Measurements from ENCODE around the gene FN3KRP. TPM values are rescaled to one million over a fixed set of nuclear protein-coding genes. Genes with fewer than 3 reads are reported as not detected.
"Not testable (repeated sequence)": the region's sequence is repeated elsewhere in the genome, so short reads cannot be mapped to it uniquely, and the experiment has no call there.

Gene FN3KRP
- total and polyA plus RNA-seq, 4 donors = 17.3 to 27.6 (median 23.6) TPM

- no peak overlapping the region for H3K9ac ChIP-seq (ENCODE audit: insufficient read depth in 1 of 2, low read length in 2 of 2)
- H3K27ac ChIP-seq (ENCODE audit: low read depth in 1 of 2, low read length in 1 of 2) = peak overlapping the region; percentile 34 to 92
- no peak for TF ChIP-seq CTCF (IDR thresholded peaks at IDR 0.05; ENCODE audit: control extremely low read depth, extremely low read depth)
- H3K4me1 ChIP-seq (ENCODE audit: control insufficient read depth in 5 of 5, insufficient read depth in 5 of 5, low read length in 5 of 5) = peaks cover 0 to 10% (median 5%) of the 10 kb centered on the region in 5 donors
- no peak for DNase-seq
- no peaks in the 10 kb centered on the region for H3K27me3 ChIP-seq (ENCODE audit: control insufficient read depth in 3 of 3, insufficient read depth in 3 of 3, low read length in 2 of 3)
- ATAC-seq (ENCODE audit: insufficient read depth, low FRiP score) = peak; percentile 32
- H3K4me3 ChIP-seq = no peak overlapping the region
- peaks cover 0 to 10% (median 4%) of the 10 kb centered on the region in 4 donors for H3K9me3 ChIP-seq (ENCODE audit: control insufficient read depth in 4 of 4, insufficient read depth in 3 of 4, low read length in 3 of 4)
- 70 to 81% methylated on average over 26 of the region's 26 CpGs for WGBS, 2 donors
- H3K36me3 ChIP-seq (ENCODE audit: control insufficient read depth in 4 of 4, insufficient read depth in 4 of 4, low read length in 4 of 4) = peaks cover 11 to 31% (median 20%) of the 10 kb centered on the region in 4 donors
Observed at GRCh38 chr17:82737967-82738877, 21.7 kb downstream of the FN3KRP start.

- peaks cover 0 to 8% (median under 1%) of the 10 kb centered on the region in 5 donors for H3K4me1 ChIP-seq (ENCODE audit: control insufficient read depth in 5 of 5, insufficient read depth in 5 of 5, low read length in 5 of 5)
- ATAC-seq (ENCODE audit: insufficient read depth, low FRiP score) (no peak), DNase-seq (no peak)
- H3K4me3 ChIP-seq = no peak overlapping the region
- H3K9me3 ChIP-seq (ENCODE audit: control insufficient read depth in 4 of 4, insufficient read depth in 3 of 4, low read length in 3 of 4) = peaks cover 0 to 8% (median 4%) of the 10 kb centered on the region in 4 donors
- no peaks in the 10 kb centered on the region for H3K27me3 ChIP-seq (ENCODE audit: control insufficient read depth in 3 of 3, insufficient read depth in 3 of 3, low read length in 2 of 3)
- WGBS, 2 donors = 97% methylated on average over 10 of the region's 10 CpGs
- peaks cover 13 to 31% (median 18%) of the 10 kb centered on the region in 4 donors for H3K36me3 ChIP-seq (ENCODE audit: control insufficient read depth in 4 of 4, insufficient read depth in 4 of 4, low read length in 4 of 4)
- H3K9ac ChIP-seq (ENCODE audit: insufficient read depth in 1 of 2, low read length in 2 of 2) = no peak overlapping the region
- no peak overlapping the region for H3K27ac ChIP-seq (ENCODE audit: low read depth in 1 of 2, low read length in 1 of 2)
- no peak for TF ChIP-seq CTCF (IDR thresholded peaks at IDR 0.05; ENCODE audit: control extremely low read depth, extremely low read depth)
Observed at GRCh38 chr17:82740906-82741759, 24.6 kb downstream of the FN3KRP start.

DNA sequence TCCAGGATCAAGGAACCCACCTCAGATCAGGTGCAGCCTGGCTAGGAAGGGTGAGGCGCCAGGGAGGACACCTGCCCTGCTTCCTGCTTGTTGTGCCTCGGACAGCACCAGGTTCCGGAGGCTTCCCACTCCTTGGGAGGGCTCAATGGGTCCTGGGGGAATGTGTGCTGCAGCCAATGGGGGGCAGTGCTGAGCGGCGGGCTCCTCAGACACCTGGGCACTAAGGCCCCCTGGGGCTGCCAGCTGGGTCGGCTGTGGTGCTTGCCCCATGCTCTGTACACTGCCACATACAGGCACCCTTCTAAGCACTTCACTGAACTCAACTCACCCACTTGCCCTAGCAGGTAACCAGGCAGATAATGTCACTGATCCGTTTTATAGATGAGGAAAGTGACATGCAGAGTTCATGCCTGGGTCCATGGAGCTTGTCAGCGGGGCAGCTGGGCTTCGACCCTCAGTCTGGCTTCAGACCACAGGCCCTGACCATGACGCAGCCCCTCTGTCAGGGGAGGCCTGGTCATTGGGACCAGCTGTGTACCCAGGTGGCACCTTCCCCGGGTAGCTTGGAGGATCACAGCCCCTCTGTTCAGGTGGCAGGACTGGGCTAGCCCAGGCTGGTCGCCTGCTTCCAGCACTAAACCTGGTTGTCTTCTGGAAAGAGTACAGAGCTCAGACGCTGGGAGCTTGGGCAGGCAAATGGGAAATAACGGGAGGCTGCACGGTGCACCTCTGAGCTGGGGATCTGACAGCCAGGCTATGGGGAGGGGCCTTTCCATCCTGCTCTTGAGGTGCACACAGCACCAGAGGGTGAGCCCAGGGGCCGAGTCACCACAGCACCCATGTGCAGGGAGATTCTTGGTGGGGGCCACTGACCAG is 27.1 kb downstream of the FN3KRP start:
- ATAC-seq (ENCODE audit: insufficient read depth, low FRiP score) (no peak), DNase-seq (no peak)
- Histone ChIP-seq H3K9ac (ENCODE audit: insufficient read depth in 1 of 2, low read length in 2 of 2) (no peak overlapping the region), H3K9me3 (ENCODE audit: control insufficient read depth in 4 of 4, insufficient read depth in 3 of 4, low read length in 3 of 4) (peaks cover 0 to 10% (median 4%) of the 10 kb centered on the region in 4 donors), H3K4me1 (ENCODE audit: control insufficient read depth in 5 of 5, insufficient read depth in 5 of 5, low read length in 5 of 5) (peaks cover 0 to 2% (median 0%) of the 10 kb centered on the region in 5 donors), H3K36me3 (ENCODE audit: control insufficient read depth in 4 of 4, insufficient read depth in 4 of 4, low read length in 4 of 4) (peaks cover 12 to 31% (median 17%) of the 10 kb centered on the region in 4 donors), H3K27me3 (ENCODE audit: control insufficient read depth in 3 of 3, insufficient read depth in 3 of 3, low read length in 2 of 3) (no peaks in the 10 kb centered on the region), H3K4me3 (no peak overlapping the region), H3K27ac (ENCODE audit: low read depth in 1 of 2, low read length in 1 of 2) (no peak overlapping the region)
- 92% methylated on average over 16 of the region's 16 CpGs for WGBS, 2 donors
- no peak for TF ChIP-seq CTCF (IDR thresholded peaks at IDR 0.05; ENCODE audit: control extremely low read depth, extremely low read depth)

- DNase-seq; H3K9ac ChIP-seq (ENCODE audit: insufficient read depth in 1 of 2, low read length in 2 of 2); H3K4me1 ChIP-seq (ENCODE audit: control insufficient read depth in 5 of 5, insufficient read depth in 5 of 5, low read length in 5 of 5); H3K4me3 ChIP-seq; H3K27me3 ChIP-seq (ENCODE audit: control insufficient read depth in 3 of 3, insufficient read depth in 3 of 3, low read length in 2 of 3); ATAC-seq (ENCODE audit: insufficient read depth, low FRiP score); H3K9me3 ChIP-seq (ENCODE audit: control insufficient read depth in 4 of 4, insufficient read depth in 3 of 4, low read length in 3 of 4): not testable (repeated sequence)
- Histone ChIP-seq H3K27ac (ENCODE audit: low read depth in 1 of 2, low read length in 1 of 2) (peak overlapping the region in 1 of 2 donors; percentile 46), H3K36me3 (ENCODE audit: control insufficient read depth in 4 of 4, insufficient read depth in 4 of 4, low read length in 4 of 4) (peaks cover 12 to 39% (median 17%) of the 10 kb centered on the region in 4 donors)
- WGBS, 2 donors = 59 to 70% methylated on average over 7 of the region's 7 CpGs
Observed at GRCh38 chr17:82744736-82745135, 28.2 kb downstream of the FN3KRP start.

Data from lung (tissue), 12 donors.